Tibial nerve (tissue), 4 donors: ENCODE data around the gene OOEP. TPM values are rescaled to one million over a fixed set of nuclear protein-coding genes. Genes with fewer than 3 reads are reported as not detected.

ENCODE experiments used
- DNase-seq, 2 donors: peaks; one replicate each; pipeline ENCODE4 v3.0.0-alpha.2; 2019; ENCODE audit warnings: low spot score in 2 of 2
- H3K27ac ChIP-seq, 4 donors: fragments of 200-600 bp; sonication (generic) in 3 of 4; one replicate each; pipeline ENCODE4 v1.5.1; 2017 to 2019; ENCODE audit warnings: mild to moderate bottlenecking in 1 of 4
- H3K27me3 ChIP-seq, 2 donors: fragments of 200-600 bp; sonication (generic) in 1 of 2; one replicate each; pipeline versions ENCODE4 v1.5.1 to v1.6.0; 2017 to 2019
- H3K36me3 ChIP-seq, 3 donors: fragments of 200-600 bp; sonication (generic); one replicate each; pipeline ENCODE4 v1.5.1; 2018 to 2019
- H3K4me1 ChIP-seq, 4 donors: fragments of 200-600 bp; sonication (generic) in 3 of 4; one replicate each; pipeline ENCODE4 v1.5.1; 2017 to 2019
- H3K4me3 ChIP-seq, 4 donors: fragments of 200-600 bp; sonication (generic) in 3 of 4; one replicate each; pipeline ENCODE4 v1.5.1; 2017 to 2019; ENCODE audit warnings: mild to moderate bottlenecking in 1 of 4, moderate library complexity in 1 of 4
- H3K9me3 ChIP-seq, 4 donors: fragments of 200-600 bp; sonication (generic) in 3 of 4; one replicate each; pipeline ENCODE4 v1.5.1; 2017 to 2019
- EP300 ChIP-seq, 2 donors: sonication (generic); formaldehyde crosslinking; IDR thresholded peaks; one replicate each; pipeline ENCODE4 v1.6.1; 2017; ENCODE audit warnings: antibody characterized with exemption in 2 of 2, mild to moderate bottlenecking in 1 of 2
- POLR2A ChIP-seq, 2 donors: fragments of 450-650 bp; IDR thresholded peaks; one replicate each; pipeline ENCODE4 v1.6.1; 2017; ENCODE audit warnings: antibody characterized with exemption in 2 of 2, mild to moderate bottlenecking in 2 of 2, moderate library complexity in 2 of 2
- WGBS, 2 donors: methylation state at CpG; one replicate each; pipeline ENCODE4 v1.1.5; 2018; 5-methylcytosine and 5-hydroxymethylcytosine counted together
- total RNA-seq, 4 donors: library from RNA; depleted of rRNA; stranded (reverse); fragments of >200 nt; gene quantifications; one replicate each; pipeline ENCODE4 v1.1.0, GENCODE V29; 2016
- TF ChIP-seq, protein P1 (sequence below), 5 experiments: fragments of 200-600 bp in 3 of 5; fragments of 450-650 bp in 2 of 5; sonication (generic) in 3 of 5; IDR thresholded peaks; one replicate each; pipeline ENCODE4 v1.5.1; 2016 to 2019; ENCODE audit warnings: antibody characterized with exemption in 5 of 5, mild to moderate bottlenecking in 3 of 5, moderate library complexity in 2 of 5

Gene OOEP
- total RNA-seq, 4 donors from 2014 or later = not detected

- 69 to 76% methylated on average over 3 of the region's 3 CpGs for WGBS, 2 donors
- Histone ChIP-seq H3K27me3 (no peaks in the 10 kb centered on the region), H3K4me3 (no peak overlapping the region), H3K4me1 (no peaks in the 10 kb centered on the region), H3K36me3 (no peaks in the 10 kb centered on the region), H3K9me3 (peaks cover 0 to 13% (median 0%) of the 10 kb centered on the region in 4 donors), H3K27ac (no peak overlapping the region)
- TF ChIP-seq, protein P1, sequence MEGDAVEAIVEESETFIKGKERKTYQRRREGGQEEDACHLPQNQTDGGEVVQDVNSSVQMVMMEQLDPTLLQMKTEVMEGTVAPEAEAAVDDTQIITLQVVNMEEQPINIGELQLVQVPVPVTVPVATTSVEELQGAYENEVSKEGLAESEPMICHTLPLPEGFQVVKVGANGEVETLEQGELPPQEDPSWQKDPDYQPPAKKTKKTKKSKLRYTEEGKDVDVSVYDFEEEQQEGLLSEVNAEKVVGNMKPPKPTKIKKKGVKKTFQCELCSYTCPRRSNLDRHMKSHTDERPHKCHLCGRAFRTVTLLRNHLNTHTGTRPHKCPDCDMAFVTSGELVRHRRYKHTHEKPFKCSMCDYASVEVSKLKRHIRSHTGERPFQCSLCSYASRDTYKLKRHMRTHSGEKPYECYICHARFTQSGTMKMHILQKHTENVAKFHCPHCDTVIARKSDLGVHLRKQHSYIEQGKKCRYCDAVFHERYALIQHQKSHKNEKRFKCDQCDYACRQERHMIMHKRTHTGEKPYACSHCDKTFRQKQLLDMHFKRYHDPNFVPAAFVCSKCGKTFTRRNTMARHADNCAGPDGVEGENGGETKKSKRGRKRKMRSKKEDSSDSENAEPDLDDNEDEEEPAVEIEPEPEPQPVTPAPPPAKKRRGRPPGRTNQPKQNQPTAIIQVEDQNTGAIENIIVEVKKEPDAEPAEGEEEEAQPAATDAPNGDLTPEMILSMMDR (IDR thresholded peaks at IDR 0.05) = no peak
- no peak for TF ChIP-seq POLR2A (IDR thresholded peaks at IDR 0.05)
- no peak for DNase-seq
These were observed 7.5 kb upstream of the OOEP start for GRCh38 chr6:73377225-73377624.

DNA sequence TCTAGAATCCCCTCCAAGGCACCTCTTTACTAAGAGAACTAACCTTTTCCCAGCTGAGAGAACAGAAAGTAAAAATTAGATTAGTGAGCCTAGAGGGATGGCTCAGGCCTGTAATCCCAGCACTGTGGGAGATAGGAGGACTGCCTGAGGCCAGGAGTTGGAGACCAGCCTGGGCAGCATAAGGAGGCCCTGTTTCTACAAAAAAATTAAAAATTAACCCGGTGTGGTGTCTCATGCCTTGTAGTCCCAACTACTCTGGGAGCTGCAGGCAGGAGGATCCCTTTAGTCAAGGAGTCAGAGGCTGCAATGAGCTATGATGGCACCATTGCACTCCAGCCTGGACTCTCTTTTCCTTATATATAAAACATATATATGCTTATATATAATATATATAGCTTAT is 5.5 kb upstream of the OOEP start:
- TF ChIP-seq, protein P1 (IDR thresholded peaks at IDR 0.05) = no peak
- TF ChIP-seq POLR2A (IDR thresholded peaks at IDR 0.05) (no peak), EP300 (IDR thresholded peaks at IDR 0.05) (no peak)
- no peaks in the 10 kb centered on the region for H3K4me1 ChIP-seq
- DNase-seq = no peak
- no peak overlapping the region for H3K4me3 ChIP-seq
- no peaks in the 10 kb centered on the region for H3K27me3 ChIP-seq
- H3K9me3 ChIP-seq = peaks cover 0 to 26% (median 0%) of the 10 kb centered on the region in 4 donors
- H3K36me3 ChIP-seq = no peaks in the 10 kb centered on the region
- 78 to 86% methylated on average over 1 of the region's 1 CpG for WGBS, 2 donors
- no peak overlapping the region for H3K27ac ChIP-seq

GRCh38 chr6:73372516-73372915 is 2.8 kb upstream of the OOEP start:
- no peak for TF ChIP-seq POLR2A (IDR thresholded peaks at IDR 0.05)
- TF ChIP-seq, protein P1 (IDR thresholded peaks at IDR 0.05) = no peak
- TF ChIP-seq EP300 (IDR thresholded peaks at IDR 0.05) = no peak

DNA sequence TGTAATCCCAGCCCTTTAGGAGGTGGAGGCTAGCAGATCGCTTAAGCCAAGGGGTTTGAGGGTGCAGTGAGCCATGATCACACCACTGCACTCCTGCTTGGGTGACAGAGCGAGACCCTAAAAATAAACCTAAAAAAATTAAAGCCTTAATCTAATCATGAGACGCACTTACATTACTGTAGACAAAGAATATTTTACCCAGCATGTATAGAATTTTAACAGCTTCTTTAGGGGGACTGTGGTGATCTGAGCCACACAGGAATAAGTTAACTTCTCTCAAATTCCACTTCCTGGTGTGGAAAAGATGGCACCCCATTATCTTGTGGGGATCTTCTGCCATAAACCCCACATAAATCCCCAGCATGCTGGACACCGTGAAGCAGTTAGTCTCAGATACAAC is 2.3 kb upstream of the OOEP start:
- WGBS, 2 donors = 95 to 100% methylated on average over 4 of the region's 4 CpGs
- no peak for DNase-seq
- Histone ChIP-seq H3K4me1 (no peaks in the 10 kb centered on the region), H3K9me3 (peaks cover 0 to 33% (median 0%) of the 10 kb centered on the region in 4 donors), H3K27ac (no peak overlapping the region), H3K36me3 (no peaks in the 10 kb centered on the region), H3K27me3 (no peaks in the 10 kb centered on the region), H3K4me3 (no peak overlapping the region)
- no peak for TF ChIP-seq EP300 (IDR thresholded peaks at IDR 0.05)
- no peak for TF ChIP-seq POLR2A (IDR thresholded peaks at IDR 0.05)
- TF ChIP-seq, protein P1 (IDR thresholded peaks at IDR 0.05) = no peak

More at GRCh38 chr6:73372516-73372915, 2.8 kb upstream of the OOEP start:
- Histone ChIP-seq H3K9me3 (peaks cover 0 to 33% (median 0%) of the 10 kb centered on the region in 4 donors), H3K27me3 (no peaks in the 10 kb centered on the region), H3K27ac (no peak overlapping the region), H3K36me3 (no peaks in the 10 kb centered on the region), H3K4me1 (no peaks in the 10 kb centered on the region), H3K4me3 (no peak overlapping the region)
- 88 to 89% methylated on average over 10 of the region's 10 CpGs for WGBS, 2 donors
- no peak for DNase-seq

DNA sequence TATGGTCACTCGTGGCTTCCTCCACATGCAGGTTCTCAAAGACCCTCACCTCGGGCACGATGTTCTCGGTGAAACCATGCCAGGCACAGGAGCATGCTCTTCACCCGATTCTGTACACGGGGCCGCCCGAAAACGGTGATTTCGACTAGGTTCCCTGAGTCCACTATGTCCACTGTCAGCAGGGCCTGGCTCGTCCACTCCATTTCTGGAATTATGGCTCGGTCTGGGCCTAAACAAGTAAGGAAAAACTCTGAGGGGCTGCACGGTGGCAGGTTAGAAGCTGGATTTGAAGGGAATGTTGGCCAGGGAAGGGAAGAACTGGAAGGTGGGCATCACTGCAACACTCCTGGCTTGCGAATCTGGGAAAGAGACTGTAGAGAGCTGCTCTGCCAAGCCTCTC is 540 bp downstream of the OOEP start:
- Histone ChIP-seq H3K27me3 (no peaks in the 10 kb centered on the region), H3K9me3 (peaks cover 0 to 33% (median 0%) of the 10 kb centered on the region in 4 donors), H3K4me1 (no peaks in the 10 kb centered on the region), H3K36me3 (no peaks in the 10 kb centered on the region), H3K4me3 (no peak overlapping the region), H3K27ac (no peak overlapping the region)
- DNase-seq = no peak
- TF ChIP-seq, protein P1 (IDR thresholded peaks at IDR 0.05) = no peak
- TF ChIP-seq EP300 (IDR thresholded peaks at IDR 0.05) (no peak), POLR2A (IDR thresholded peaks at IDR 0.05) (no peak)
- WGBS, 2 donors = 93% methylated on average over 14 of the region's 14 CpGs
